HG02642 (cell line): ENCODE data around the gene DSTN.

Source experiments
- ATAC-seq: cut with Tn5 transposase; IDR thresholded peaks from one replicate; pipeline ENCODE4 v1.9.1; 2021; ENCODE audit warnings: mild to moderate bottlenecking; ENCODE audit not compliant: unreplicated experiment, poor library complexity

Gene DSTN

DNA sequence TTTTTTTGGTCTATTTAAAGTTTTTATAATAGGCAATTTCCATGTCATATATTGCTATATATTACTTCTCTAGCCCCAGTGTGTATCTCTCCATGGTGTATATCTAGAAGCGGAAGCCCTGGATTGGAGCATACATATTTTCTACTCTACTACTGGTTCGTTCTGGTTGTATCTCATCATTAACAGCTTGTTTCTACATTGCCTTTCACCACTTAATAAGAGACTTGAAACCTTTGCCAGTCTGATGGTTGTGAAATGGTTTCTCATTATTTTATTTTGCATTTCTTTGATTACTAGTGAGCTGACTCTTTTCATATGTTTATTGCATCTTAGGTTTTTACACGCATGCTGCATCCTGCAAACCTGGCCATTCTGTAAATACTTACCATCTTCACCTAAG lies 3.6 kb downstream of the DSTN start:
- no peak for ATAC-seq

GRCh38 chr20:17576215-17576614 lies 6.3 kb downstream of the DSTN start:
- no peak for ATAC-seq

DNA sequence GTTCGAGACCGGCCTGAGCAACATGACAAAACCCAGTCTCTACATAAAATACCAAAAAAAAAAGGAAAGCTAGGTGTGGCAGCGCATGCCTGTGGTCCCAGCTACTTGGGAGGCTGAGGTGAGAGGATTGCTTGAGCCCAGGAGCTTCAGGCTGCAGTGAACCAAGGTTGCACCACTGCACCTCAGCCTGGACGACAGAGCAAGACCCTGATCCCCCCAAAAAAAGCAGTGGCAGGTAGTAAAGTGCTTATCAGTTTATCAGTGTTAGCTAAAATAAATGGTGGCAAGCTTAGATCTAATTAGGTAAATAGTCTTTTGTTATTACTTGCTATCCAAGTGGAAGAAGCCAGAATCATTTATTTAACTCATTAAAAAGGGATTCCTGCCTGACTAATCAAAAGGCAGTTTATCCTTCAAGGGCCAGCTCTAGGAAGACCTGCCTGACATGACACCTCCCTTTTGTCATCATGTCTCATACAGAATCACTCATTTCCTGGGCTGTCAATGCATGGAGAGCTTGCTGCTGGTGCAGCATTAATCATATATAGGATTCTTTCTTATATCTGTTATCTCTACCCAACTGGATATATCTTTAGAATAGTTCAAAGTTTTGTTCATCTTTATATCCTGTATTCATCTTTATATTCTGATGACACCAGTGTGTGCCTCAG lies 9.6 kb downstream of the DSTN start:
- ATAC-seq: no peak

GRCh38 chr20:17580895-17581294 lies 11.0 kb downstream of the DSTN start:
- no peak for ATAC-seq

GRCh38 chr20:17583126-17583525 lies 13.3 kb downstream of the DSTN start:
- ATAC-seq: no peak

- ATAC-seq: no peak
Measured at GRCh38 chr20:17584689-17585088, 14.8 kb downstream of the DSTN start.

- no peak for ATAC-seq
Measured at GRCh38 chr20:17586250-17586649, 16.4 kb downstream of the DSTN start.

- ATAC-seq: no peak
Measured at GRCh38 chr20:17587148-17587547, 17.3 kb downstream of the DSTN start.

GRCh38 chr20:17587824-17588223 lies 17.9 kb downstream of the DSTN start:
- ATAC-seq: no peak

GRCh38 chr20:17589161-17589834 lies 19.4 kb downstream of the DSTN start:
- ATAC-seq: no peak

DNA sequence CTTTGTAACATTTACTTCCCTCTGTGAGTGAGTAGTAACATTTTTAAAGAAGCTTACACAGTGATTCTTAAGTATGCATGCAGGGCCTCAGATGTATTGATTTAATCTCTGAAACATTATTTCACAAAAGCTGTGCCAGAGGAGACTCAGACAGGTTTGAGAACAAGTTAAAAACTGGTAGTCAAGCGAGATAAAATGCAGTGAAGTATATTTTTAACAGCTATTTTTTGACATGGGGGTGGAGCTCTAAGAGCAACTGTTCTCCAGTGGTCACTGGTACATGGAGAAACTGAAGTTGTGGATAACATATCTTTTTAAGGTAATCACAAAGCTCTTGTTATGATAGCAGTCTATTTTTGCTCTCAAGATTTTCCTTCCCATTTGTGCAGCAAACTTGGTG lies 20.4 kb downstream of the DSTN start:
- ATAC-seq: no peak

DNA sequence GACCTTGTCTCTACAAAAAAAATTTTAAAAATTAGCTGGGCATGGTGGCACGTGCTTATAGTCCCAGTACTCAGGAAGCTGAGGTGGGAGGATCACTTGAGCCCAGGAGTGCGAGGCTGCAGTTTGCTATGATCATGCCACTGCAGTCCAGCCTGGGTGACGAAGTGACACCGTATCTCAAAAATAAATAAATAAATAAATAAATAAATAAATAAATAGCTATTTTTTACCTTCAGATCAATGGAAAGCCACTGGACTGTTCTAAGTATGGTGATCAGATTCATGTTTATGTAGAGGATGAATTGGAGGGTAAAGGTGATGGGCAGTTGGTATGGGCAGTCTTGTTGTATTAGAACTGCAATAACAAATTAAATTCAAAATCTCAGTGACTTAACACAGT lies 24.0 kb downstream of the DSTN start:
- no peak for ATAC-seq

DNA sequence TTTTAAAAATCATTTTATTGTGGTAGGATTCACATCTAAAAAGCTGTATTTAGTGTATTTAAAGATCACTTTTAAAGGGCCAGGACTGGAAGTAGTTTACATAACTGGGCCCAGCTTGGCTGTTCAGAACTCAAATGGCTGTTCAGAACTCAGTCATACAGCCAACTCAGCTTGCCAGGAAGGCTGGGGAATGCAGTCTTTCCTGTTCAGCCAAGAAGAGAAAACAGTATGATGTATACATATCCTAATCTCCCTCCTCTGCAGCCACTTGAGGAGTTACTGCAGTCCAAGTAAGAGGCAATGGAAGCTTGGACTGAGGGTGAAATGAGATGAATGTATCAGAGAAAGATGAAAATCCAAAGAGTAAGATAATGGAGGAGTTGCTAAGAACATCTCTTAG lies 24.6 kb downstream of the DSTN start:
- no peak for ATAC-seq

DNA sequence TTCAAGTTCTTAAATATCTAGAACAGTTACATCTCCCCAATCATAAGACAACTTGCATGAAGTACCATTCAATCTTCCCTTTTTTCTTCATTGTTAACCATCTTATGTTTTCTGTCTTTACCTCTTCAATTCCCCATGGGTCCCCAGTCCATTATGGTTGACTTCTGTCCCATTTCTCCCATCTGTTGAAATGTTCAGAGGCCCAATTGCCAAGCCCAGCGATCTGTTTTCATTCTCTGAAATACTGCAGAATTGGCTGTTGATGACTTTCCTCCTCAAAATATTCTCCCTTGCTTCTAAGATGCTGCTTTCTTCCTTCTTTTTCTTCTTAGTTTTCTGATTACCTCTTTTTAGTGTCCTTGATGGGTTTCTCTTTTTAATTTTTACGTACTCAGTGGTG lies 26.0 kb downstream of the DSTN start:
- no peak for ATAC-seq

- ATAC-seq: no peak
Measured at GRCh38 chr20:17598013-17598550, 28.2 kb downstream of the DSTN start.

DNA sequence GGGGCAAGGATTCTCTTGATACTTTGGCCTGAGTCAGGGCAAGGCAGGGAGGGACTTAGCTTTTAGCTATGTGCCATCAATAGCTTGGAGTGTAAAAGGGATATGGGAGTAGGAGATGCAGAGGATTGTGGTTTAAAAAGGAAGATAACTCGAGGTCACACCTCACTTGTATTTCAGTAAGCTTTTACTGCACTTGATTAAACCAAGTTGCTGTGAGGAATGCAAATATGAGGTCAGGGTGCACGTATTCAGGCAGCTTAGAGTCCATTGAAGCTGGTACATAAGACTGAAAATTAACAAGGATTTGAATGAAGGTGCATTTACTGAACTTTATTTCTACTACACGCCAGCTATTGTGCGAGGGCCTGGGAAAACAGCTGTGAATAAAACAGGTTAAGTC lies 32.1 kb downstream of the DSTN start:
- no peak for ATAC-seq

DNA sequence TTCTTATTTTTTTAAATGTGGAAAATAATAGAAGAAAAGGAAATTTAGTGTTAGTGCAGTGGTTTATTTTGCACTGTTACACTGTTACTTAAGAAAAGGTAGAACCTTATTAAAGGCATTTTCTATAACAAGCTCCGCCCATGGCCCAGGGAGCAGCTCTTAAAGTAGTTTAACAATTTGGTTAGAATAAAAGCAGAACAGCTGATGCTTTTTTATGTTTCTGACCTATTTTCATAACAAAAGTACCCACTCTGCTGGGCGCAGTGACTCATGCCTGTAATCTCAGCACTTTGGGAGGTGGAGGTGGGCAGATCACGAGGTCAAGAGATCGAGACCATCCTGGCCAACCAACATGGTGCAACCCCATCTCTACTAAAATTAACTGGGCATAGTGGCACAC lies 32.6 kb downstream of the DSTN start:
- ATAC-seq: no peak

- ATAC-seq: no peak
Measured at GRCh38 chr20:17605131-17605660, 35.3 kb downstream of the DSTN start.

DNA sequence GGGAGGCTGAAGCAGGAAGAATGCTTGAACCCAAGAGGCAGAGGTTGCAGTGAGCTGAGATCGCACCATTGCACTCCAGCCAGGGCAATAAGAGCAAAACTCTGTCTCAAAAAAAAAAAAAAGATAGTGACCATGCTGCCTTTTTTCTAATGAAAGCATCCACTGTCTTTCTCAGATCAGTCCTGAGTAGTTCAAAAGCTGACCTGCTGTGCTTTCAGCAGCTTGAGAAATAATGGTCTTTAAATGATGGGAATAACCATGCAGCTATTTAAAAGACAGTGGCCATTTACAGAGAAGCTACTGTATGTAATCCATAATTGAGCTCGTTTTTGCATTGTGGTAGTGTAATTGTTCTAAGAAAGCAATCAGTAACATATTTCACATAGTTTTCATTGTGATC lies 36.1 kb downstream of the DSTN start:
- no peak for ATAC-seq

DNA sequence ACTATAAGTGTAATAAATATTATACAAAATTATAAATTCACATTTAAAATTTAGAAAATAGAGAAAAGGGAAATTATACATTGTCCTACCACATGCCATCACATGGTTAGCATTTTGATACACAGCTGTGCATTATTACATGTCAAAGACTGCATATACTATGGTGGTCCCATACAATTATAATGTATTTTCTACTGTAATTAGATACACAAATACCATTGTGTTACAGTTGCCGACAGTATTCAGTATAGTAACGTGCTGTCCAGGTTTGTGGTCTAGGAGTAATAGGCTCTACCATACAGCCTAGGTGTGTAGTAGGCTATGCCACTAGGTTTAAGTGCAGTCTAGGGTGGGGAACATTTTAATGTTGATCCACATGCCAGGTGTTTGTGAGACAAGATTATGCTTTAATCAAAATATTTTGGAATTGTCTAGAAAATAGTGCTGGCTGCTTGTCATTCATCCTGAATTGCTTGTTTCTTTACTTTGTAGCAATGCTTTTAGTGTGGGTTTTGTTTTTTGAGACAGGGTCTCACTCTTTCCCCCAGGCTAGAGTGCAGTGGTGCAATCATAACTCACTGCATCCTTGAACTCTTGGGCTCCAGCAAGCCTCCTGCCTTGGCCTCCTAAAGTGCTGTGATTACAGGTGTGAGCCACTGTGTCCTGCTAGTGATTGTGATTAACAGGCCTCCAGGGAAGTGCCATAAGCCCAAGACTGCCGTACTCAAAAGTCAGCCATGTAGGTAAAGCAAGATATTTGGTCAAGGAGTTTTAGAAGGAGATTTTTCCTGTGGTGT lies 39.0 kb downstream of the DSTN start:
- ATAC-seq: no peak

GRCh38 chr20:17609811-17610377 lies 40.0 kb downstream of the DSTN start:
- no peak for ATAC-seq
